Retina (tissue), 1 donor: Measurements from ENCODE around the gene DTD2.

ENCODE experiments used
- DNase-seq: peaks from one replicate; pipeline ENCODE4 v3.0.0-alpha.2; 2016

Gene DTD2

GRCh38 chr14:31403707-31404106, 53.6 kb downstream of the DTD2 start:
- DNase-seq = no peak

DNA sequence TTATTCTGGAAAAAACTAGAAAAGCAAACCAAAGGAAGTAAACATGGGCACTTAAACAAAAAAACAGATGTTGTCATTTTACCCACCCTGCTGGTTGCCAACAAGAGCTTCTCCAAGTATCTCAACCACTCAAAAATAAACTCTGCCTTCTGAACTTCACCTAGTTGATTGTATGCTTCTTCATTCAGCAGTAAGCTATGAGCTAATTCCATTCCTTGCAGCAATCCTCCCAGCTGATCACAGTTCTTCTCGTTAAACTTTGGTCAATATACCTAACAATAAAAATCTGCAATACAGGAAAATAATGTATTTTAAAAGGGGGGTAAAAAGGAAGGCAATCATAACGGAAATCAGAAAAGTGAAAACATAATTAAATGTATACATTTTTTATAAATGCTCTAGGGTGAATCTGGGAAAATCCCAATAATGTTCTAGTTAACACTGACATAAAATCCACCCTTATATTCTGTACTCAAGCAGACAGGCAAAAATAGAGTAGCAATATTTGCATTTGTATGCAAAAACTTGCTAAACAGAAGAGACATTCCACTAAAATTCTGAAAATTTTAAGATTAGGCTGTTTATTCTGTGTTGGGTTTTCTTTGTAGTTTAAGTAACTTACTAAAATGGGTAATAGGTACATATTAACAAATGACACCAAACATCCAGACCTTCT, 54.4 kb downstream of the DTD2 start:
- no peak for DNase-seq

DNA sequence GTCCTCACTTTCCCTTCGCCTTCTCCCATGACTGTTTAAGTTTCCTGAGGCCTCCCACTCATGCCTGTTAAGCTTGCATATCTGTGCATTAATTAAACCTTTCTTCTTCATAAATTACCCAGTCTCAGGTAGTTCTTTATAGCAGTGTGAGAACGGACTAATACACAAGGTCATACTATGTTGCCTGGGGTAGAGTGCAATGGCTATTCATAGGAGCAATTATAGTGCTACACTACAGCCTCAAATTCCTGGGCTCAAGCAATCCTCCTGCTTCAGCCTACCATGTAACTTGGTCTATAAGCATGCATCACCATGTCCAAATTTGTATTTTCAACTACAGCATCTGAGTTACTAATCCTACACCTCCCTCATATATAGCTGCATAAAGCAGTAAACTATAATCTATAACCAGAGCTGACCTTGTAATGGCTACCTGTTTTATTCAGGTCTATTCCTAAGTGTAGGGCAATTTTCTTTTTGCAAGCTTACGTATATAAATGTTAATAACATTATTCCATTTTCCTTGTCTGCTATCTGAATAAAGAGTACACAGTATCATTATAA, 55.9 kb downstream of the DTD2 start:
- DNase-seq = no peak

DNA sequence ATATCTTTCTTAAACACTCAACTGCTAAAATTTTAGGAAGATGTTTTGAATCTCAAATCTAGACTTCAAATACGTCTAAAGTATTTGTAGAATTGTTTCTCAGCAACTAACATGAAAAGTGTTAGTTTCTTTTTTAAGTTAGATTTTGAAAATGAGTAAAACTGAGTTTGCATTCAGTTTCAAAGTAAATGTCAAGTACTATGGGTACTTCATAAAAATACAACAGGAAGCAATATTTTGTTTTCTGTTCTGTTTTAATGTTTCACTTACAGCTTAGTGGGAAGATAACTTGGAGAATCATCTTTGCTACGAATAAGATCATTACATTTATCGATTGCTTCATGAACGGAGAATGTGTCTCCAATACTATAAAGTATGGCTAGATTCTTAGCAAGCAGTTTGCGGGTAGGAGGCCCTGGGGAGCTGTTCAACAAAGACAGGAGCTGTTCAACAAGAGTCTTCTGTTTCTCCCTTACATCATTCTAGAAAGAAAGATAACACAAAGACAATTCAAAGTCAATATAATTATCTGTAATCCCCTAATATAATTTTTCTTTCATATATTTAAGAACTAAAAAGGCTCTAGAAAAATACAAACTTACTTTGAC, 57.2 kb downstream of the DTD2 start:
- no peak for DNase-seq
